Thoracic aorta (tissue), 2 donors: ENCODE data around the gene AQR. TPM values are rescaled to one million over a fixed set of nuclear protein-coding genes. Genes with fewer than 3 reads are reported as not detected.
"Not testable (repeated sequence)": the region's sequence is repeated elsewhere in the genome, so short reads cannot be mapped to it uniquely, and the experiment has no call there.

Experiments used
- ATAC-seq: fragments of 150-250 bp; one replicate; pipeline ENCODE4 v1.8.0; 2017; ENCODE audit warnings: low read depth; ENCODE audit not compliant: insufficient number of reproducible peaks, low FRiP score
- DNase-seq: peaks from one replicate; pipeline ENCODE4 v3.0.0-alpha.2; 2020; ENCODE audit warnings: low spot score
- H3K27ac ChIP-seq, 2 donors: fragments of 200-600 bp; sonication (generic); 1 replicate in 1 of 2; 2 replicates in 1 of 2; pipeline ENCODE4 v1.5.1; 2016; ENCODE audit warnings: mild to moderate bottlenecking in 2 of 2, moderate library complexity in 2 of 2
- H3K27me3 ChIP-seq: fragments of 200-600 bp; sonication (generic); replicated peaks from 2 replicates; pipeline ENCODE4 v1.6.0; 2016; ENCODE audit warnings: mild to moderate bottlenecking; ENCODE audit not compliant: insufficient read depth
- H3K36me3 ChIP-seq: fragments of 200-600 bp; sonication (generic); one replicate; pipeline ENCODE4 v1.5.1; 2016
- H3K4me1 ChIP-seq, 2 donors: fragments of 200-600 bp; sonication (generic); 1 replicate in 1 of 2; 2 replicates in 1 of 2; pipeline versions ENCODE4 v1.5.1 to v1.6.0; 2016; ENCODE audit warnings: low read depth in 2 of 2, mild to moderate bottlenecking in 1 of 2; ENCODE audit not compliant: control insufficient read depth in 1 of 2
- H3K4me3 ChIP-seq: fragments of 200-600 bp; sonication (generic); 2 replicates; pipeline ENCODE4 v1.5.1; 2016; ENCODE audit warnings: mild to moderate bottlenecking
- H3K9me3 ChIP-seq: fragments of 200-600 bp; sonication (generic); 2 replicates; pipeline ENCODE4 v1.5.1; 2016
- CTCF ChIP-seq: fragments of 200-600 bp; sonication (generic); IDR thresholded peaks from one replicate; pipeline ENCODE4 v1.5.1; 2019; ENCODE audit warnings: antibody characterized with exemption
- total RNA-seq, 2 donors: library from RNA; depleted of rRNA; stranded (reverse); fragments of >200 nt; gene quantifications; one replicate each; pipeline versions ENCODE4 v1.1.0 to v1.2.3, GENCODE V29; 2016

AQR gene
- total RNA-seq, 2 donors from 2014 or later = 19.6 to 37.0 TPM

GRCh38 chr15:34943711-34944110 lies 25.8 kb downstream of the AQR start:
- no peaks in the 10 kb centered on the region for H3K27me3 ChIP-seq
- peaks cover 26% of the 10 kb centered on the region for H3K36me3 ChIP-seq
- no peak for TF ChIP-seq CTCF

GRCh38 chr15:34943264-34943663 lies 26.3 kb downstream of the AQR start:
- H3K4me1 ChIP-seq, ATAC-seq, H3K4me3 ChIP-seq, DNase-seq, H3K27me3 ChIP-seq, H3K27ac ChIP-seq, H3K9me3 ChIP-seq: not testable (repeated sequence)
- H3K36me3 ChIP-seq = peaks cover 23% of the 10 kb centered on the region

More at GRCh38 chr15:34943711-34944110, 25.8 kb downstream of the AQR start:
- no peaks in the 10 kb centered on the region for H3K9me3 ChIP-seq
- H3K4me3 ChIP-seq = no peak overlapping the region
- H3K27ac ChIP-seq = no peak overlapping the region
- DNase-seq = no peak
- H3K4me1 ChIP-seq = peaks cover 0 to 6% of the 10 kb centered on the region in 2 donors
- no peak for ATAC-seq

GRCh38 chr15:34942363-34942762 lies 27.2 kb downstream of the AQR start:
- Histone ChIP-seq H3K4me1 (peaks cover 0 to 6% of the 10 kb centered on the region in 2 donors), H3K27ac (no peak overlapping the region), H3K36me3 (peaks cover 21% of the 10 kb centered on the region), H3K9me3 (no peaks in the 10 kb centered on the region), H3K27me3 (no peaks in the 10 kb centered on the region), H3K4me3 (no peak overlapping the region)
- ATAC-seq = no peak
- TF ChIP-seq CTCF = no peak
- no peak for DNase-seq

- H3K36me3 ChIP-seq = peaks cover 23% of the 10 kb centered on the region
- no peak for TF ChIP-seq CTCF
- no peak for ATAC-seq
Measured at GRCh38 chr15:34941831-34942230, 27.7 kb downstream of the AQR start.

GRCh38 chr15:34941185-34941698 lies 28.3 kb downstream of the AQR start:
- Histone ChIP-seq H3K4me3 (no peak overlapping the region), H3K27me3 (no peaks in the 10 kb centered on the region), H3K27ac (no peak overlapping the region), H3K4me1 (peaks cover 0 to 6% of the 10 kb centered on the region in 2 donors), H3K9me3 (no peaks in the 10 kb centered on the region), H3K36me3 (peaks cover 26% of the 10 kb centered on the region)
- no peak for DNase-seq
- no peak for TF ChIP-seq CTCF
- no peak for ATAC-seq

More at GRCh38 chr15:34941831-34942230, 27.7 kb downstream of the AQR start:
- no peak for DNase-seq
- Histone ChIP-seq H3K9me3 (no peaks in the 10 kb centered on the region), H3K27me3 (no peaks in the 10 kb centered on the region), H3K4me1 (peaks cover 0 to 6% of the 10 kb centered on the region in 2 donors), H3K4me3 (no peak overlapping the region), H3K27ac (no peak overlapping the region)

- H3K4me1 ChIP-seq = no peaks in the 10 kb centered on the region
- DNase-seq (no peak), ATAC-seq (no peak)
- peaks cover 42% of the 10 kb centered on the region for H3K36me3 ChIP-seq
- TF ChIP-seq CTCF = no peak
- no peak overlapping the region for H3K27ac ChIP-seq
- no peaks in the 10 kb centered on the region for H3K27me3 ChIP-seq
- no peaks in the 10 kb centered on the region for H3K9me3 ChIP-seq
- no peak overlapping the region for H3K4me3 ChIP-seq
Measured at GRCh38 chr15:34933432-34933975, 36.0 kb downstream of the AQR start.

GRCh38 chr15:34928349-34928748 lies 41.2 kb downstream of the AQR start:
- not testable (repeated sequence) for ATAC-seq

More at GRCh38 chr15:34928349-34928748, 41.2 kb downstream of the AQR start:
- H3K36me3 ChIP-seq = peaks cover 27% of the 10 kb centered on the region
- H3K4me1 ChIP-seq, H3K27ac ChIP-seq, H3K9me3 ChIP-seq, H3K4me3 ChIP-seq, H3K27me3 ChIP-seq, DNase-seq: not testable (repeated sequence)
